HG02763 (cell line): ENCODE measurements around the gene KRTAP10-11.
"Not testable (repeated sequence)": the region's sequence is repeated elsewhere in the genome, so short reads cannot be mapped to it uniquely, and the experiment has no call there.

ENCODE experiments used
- ATAC-seq: cut with Tn5 transposase; IDR thresholded peaks from one replicate; pipeline ENCODE4 v1.9.1; 2021; ENCODE audit warnings: mild to moderate bottlenecking, moderate library complexity; ENCODE audit not compliant: unreplicated experiment

KRTAP10-11 gene

DNA sequence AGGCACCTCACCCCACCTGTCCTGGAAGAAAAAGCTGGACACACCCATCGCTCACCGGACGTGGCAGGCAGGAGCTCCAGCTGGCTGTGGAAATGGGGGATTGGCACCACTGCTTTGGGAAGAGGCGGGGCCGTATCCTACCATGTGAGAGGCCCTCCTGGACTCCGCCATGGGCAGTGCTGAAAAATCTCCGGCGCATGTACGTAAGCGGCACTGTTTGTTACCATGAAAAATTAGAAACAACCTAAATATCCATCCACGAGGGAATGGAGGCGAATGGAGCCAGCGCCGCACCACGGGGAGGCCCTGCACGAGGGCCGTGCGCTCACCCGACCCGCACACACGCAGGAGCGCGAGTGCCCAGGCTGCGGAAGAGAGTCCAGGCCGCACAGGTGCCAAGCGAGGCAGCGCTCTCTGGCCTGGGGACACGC is 31.2 kb upstream of the KRTAP10-11 start:
- ATAC-seq, result no peak

- no peak for ATAC-seq
These were observed 30.7 kb upstream of the KRTAP10-11 start for GRCh38 chr21:44615466-44615865.

GRCh38 chr21:44615911-44616590 is 30.2 kb upstream of the KRTAP10-11 start:
- no peak for ATAC-seq

DNA sequence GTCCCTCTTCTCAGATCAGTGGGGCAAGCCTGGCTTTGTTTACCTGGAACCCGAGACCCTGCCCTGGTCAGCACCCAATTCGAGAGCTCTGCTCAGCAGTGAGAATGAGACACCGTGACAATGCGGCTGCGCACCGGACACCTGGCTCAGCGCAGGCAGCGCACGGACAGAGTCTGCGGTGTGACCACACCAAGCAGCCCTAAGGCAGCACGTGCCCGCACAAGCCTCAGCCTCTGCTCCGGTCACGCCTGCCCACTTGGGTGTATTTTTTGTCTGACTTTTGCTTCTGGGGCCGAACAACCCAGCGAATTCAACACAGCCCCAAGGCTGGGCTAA is 29.7 kb upstream of the KRTAP10-11 start:
- no peak for ATAC-seq

GRCh38 chr21:44617071-44617501 is 29.1 kb upstream of the KRTAP10-11 start:
- ATAC-seq, result no peak

DNA sequence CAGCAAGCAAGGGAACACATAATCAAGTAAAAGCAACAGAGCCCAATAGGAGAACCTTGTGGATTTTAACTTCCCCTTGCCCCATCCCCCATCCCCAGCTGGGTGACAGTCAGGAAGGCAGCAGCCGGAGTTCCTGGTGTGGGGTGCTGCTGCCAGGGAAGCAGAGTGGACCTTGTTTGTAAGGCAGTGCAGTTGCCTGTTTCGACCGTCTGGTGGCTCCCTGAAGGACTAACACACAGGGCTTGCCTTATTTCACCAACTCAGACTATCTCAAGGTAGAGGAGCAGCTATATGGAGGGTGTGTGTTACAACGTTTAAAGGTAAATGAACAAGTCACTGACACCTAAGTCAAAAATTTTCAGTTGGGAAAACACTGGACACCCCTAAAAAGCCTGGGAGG is 27.7 kb upstream of the KRTAP10-11 start:
- no peak for ATAC-seq

DNA sequence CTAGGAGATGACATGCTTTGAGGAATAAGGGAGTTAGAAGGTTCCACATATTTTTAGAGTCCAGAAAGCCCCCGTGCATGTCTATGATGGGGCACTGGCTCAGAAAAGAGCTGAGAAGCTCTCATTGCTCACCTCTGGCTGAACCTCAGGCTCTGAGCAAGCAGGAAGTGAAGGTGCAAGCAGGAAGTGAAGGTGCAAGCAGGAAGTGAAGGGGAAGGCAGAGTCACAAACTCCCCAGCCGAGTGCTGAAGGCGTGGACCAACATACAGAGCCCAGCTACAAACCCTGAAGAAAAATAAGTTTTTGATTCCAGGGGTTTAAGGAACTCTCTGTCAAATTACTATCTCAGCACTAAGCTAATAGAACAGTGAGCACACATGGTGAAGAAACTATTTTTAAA is 27.3 kb upstream of the KRTAP10-11 start:
- ATAC-seq, result no peak

DNA sequence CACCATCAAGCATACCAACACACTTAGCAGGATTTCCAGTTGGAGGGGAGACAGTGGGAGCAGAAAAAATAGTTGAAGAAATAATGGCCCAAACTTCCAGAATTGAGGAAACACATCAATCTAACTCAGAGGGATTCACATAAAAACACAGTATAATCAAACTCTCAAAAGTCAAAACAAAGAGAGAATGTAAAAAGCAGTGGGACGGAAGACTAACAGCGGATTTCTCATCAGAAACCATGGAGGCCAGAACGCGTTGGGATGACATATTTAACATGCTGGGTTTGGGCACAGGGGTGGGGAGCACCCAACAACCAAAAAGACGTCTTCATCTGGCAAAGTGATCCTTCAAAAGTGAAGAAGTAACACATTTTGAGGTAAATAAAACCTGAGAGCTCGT is 26.3 kb upstream of the KRTAP10-11 start:
- ATAC-seq, result no peak

DNA sequence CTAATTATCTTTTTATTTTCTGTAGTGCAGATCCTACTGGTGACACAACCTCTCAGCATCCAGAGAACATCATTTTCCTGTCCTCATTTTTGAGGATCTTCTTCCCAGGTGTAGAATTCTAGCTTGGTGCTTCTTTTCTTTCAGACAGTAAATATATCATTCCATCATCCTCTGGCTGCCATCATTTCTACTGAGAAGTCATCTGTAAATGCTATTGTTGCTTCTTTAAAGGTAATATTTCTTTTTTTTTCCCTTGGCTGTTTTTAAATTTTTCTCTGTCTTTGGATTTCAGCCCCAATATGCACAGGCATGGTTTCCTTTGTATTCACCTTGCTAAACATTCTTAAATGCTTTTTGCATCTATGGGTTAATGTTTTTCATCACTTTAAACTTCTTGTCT is 22.6 kb upstream of the KRTAP10-11 start:
- no peak for ATAC-seq

- ATAC-seq, result no peak
These were observed 20.5 kb upstream of the KRTAP10-11 start for GRCh38 chr21:44625756-44626155.

DNA sequence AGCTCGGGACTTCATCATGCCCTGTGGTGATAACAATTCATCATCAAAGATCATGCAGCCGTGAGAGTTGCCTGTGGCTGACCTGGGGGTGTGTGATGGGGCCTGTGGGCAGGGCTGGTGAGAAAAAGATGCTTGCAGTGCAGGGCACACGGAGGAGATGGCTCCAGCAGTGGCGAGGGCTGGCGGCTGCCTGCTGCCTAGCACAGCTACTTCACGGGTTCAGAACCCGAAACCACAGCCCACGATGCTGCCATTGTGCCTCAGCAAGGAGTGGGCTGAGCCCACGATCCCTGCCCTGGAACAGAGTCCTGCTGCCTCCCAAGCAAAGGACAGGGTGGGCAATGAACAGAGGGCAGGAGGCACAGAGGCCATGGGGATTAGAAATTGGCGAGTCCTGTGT is 20.0 kb upstream of the KRTAP10-11 start:
- no peak for ATAC-seq

DNA sequence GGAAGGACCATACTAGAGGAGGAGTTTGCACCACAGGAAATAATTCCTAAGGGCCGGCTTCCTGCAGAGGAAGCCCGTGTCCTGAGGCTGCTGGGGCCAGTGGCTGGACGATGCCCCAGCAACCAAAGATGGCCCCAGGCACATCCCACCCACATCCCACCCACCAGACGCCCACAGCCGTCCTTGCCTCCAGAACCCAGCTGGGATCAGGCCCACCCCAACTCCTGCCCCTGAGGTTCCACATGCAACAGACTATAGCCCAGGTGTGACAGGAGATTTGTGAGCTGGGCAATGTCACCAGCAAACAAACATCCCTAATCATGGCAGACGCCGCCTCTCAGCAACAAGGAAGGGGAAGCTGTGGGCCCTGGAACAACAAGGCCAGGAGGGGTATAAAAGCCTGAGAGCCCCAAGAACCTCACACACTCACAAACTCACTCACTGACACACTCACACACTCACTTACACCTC is 19.5 kb upstream of the KRTAP10-11 start, which contains the start of gene KRTAP10-9:
TSS of gene KRTAP10-9 (plus strand) at position 421 of the 471 bp plus-strand sequence. CDS start 79 bp downstream, outside the sequence.
- no peak for ATAC-seq

- not testable (repeated sequence) for ATAC-seq
These were observed 18.9 kb upstream of the KRTAP10-11 start for GRCh38 chr21:44627181-44627822.

- ATAC-seq, result not testable (repeated sequence)
These were observed 18.4 kb upstream of the KRTAP10-11 start for GRCh38 chr21:44627831-44628233.

DNA sequence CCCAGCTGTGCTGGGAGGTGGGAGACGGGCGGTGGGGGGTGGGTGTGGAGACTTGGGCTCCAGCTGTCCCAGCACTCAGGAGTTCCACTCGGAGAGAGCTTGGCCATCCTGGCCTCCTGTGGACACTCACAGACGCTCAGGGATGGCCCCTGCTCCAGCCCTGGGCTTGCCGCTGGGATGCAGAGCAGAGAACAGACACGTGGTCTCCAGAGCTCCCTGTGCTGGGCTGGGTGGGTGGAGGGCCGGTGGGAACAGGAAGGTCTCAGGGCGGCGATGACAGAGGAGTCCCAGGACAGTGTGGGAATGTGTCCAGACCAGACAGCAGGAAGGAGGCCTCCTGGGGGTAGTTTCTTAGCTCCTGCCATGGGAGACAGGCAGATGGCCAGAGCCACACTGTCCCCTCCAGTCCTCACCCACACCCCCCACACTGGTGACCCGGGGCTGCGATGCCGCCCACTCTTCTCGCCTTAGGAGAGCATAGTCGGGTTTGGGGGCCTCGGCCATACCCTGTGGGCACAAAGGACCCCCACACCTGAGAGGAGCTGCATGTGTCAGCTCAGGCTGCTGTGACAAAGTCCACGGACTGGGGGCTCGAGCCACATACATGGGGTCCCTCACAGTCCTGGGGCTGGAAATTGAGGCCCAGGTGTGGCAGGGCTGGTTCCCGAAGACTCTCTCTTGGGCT is 17.4 kb upstream of the KRTAP10-11 start:
- no peak for ATAC-seq

- ATAC-seq, result no peak
These were observed 15.8 kb upstream of the KRTAP10-11 start for GRCh38 chr21:44630440-44630839.

- no peak for ATAC-seq
These were observed 14.1 kb upstream of the KRTAP10-11 start for GRCh38 chr21:44632067-44632466.

DNA sequence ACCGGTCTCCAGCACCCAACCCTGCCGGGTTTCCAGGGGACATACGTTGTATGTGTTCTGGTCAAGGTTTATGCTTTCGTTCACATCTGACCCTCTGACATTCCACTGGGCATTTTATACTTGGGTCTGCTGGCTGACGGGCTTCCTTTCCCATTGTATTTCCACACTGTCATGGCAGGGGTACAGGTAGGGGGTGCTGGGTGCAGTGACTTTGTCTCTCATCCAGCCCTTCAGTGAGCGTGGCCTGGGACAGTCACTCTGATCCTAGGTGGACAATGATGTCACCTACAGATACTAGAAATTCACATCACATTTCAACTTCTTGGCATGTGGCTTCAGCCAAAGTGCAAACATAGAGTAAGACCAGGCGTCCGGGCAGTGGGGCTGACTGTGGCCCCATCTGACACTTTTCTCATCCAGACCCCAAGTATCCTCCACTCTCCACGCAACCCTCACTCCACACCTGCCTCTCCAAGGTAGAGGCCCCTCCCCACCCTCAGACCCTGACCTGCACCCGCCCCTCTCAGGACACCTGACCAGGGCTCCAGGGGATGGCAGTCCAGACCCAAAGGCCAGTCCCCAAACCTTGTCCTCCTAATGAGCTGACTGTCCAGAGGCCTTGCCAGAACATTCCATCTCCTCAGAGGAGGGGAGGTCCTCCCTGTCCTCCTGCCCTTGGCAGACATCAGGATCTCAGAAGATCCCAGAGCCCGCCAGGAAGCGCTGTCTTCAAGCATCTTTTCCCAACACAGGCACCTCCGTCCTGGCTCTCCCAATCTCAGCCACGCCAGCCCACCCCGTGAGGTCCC is 9.8 kb upstream of the KRTAP10-11 start:
- no peak for ATAC-seq

DNA sequence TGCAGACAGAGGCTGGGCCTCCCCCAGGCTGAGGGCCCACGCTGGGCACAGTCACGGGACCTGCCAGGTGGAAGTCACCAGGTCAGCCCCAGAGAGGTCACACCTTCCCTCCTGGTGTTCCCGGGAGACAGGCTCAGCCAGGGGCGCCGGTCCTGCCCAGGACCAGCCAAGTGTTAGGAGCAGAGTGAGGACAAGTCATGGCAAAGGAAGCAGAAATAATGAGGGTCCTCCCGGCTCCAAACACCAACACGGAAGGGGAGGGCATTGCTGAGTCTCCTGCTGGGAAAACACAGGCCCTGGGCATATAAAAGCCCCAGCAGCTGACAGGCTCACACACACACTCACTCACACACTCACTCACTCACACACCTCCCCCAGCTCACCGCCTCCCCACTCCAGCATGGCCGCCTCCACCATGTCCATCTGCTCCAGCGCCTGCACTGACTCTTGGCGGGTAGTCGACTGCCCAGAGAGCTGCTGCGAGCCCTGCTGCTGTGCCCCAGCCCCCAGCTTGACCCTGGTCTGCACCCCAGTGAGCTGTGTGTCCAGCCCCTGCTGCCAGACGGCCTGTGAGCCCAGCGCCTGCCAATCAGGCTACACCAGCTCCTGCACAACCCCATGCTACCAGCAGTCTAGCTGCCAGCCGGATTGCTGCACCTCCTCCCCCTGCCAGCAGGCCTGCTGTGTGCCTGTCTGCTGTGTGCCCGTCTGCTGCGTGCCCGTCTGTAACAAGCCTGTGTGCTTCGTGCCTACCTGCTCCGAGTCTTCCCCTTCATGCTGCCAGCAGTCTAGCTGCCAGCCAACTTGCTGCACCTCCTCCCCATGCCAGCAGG is 9.0 kb upstream of the KRTAP10-11 start, which contains the start of gene KRTAP10-10:
TSS of gene KRTAP10-10 (plus strand) at position 339 of the 833 bp plus-strand sequence. CDS start at position 401, 62 bp downstream.
- ATAC-seq, result no peak

GRCh38 chr21:44637851-44638348 is 8.3 kb upstream of the KRTAP10-11 start:
- not testable (repeated sequence) for ATAC-seq
